ENCODE data around the gene HACD2.

- TF ChIP-seq, protein P1, sequence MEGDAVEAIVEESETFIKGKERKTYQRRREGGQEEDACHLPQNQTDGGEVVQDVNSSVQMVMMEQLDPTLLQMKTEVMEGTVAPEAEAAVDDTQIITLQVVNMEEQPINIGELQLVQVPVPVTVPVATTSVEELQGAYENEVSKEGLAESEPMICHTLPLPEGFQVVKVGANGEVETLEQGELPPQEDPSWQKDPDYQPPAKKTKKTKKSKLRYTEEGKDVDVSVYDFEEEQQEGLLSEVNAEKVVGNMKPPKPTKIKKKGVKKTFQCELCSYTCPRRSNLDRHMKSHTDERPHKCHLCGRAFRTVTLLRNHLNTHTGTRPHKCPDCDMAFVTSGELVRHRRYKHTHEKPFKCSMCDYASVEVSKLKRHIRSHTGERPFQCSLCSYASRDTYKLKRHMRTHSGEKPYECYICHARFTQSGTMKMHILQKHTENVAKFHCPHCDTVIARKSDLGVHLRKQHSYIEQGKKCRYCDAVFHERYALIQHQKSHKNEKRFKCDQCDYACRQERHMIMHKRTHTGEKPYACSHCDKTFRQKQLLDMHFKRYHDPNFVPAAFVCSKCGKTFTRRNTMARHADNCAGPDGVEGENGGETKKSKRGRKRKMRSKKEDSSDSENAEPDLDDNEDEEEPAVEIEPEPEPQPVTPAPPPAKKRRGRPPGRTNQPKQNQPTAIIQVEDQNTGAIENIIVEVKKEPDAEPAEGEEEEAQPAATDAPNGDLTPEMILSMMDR (IDR thresholded peaks at IDR 0.05; ENCODE audit: insufficient read depth, low read length, poor library complexity, severe bottlenecking): no peak
- no peak for TF ChIP-seq EZH2phosphoT487 (conservative IDR thresholded peaks at IDR 0.05; ENCODE audit: low read length)
These were observed 44.3 kb upstream of the HACD2 start for GRCh38 chr3:123628996-123629746.

Measured in SU-DHL-6 (cell line).